Renal pelvis (tissue), 4 donors: ENCODE results near the gene GLA. TPM values are rescaled to one million over a fixed set of nuclear protein-coding genes. Genes with fewer than 3 reads are reported as not detected.
A peak's percentile ranks its signal among the peaks of the same experiment; 100 is the strongest.

ENCODE experiments used
- DNase-seq: peaks from one replicate; pipeline ENCODE4 v3.0.0-alpha.2; 2013
- polyA plus RNA-seq, 3 donors: library from polyadenylated mRNA; unstranded; fragments of 120-200 nt; gene quantifications; one replicate each; pipeline ENCODE4 v1.2.1, GENCODE V29; 2013; ENCODE audit not compliant: insufficient read length in 3 of 3

GLA gene
- polyA plus RNA-seq, 3 donors, result 30.0 to 33.4 (median 31.9) TPM

- DNase-seq, result no peak
Observed at GRCh38 chrX:101362757-101363156, 45.0 kb downstream of the GLA start.

GRCh38 chrX:101362116-101362515 lies 45.6 kb downstream of the GLA start:
- no peak for DNase-seq

GRCh38 chrX:101360390-101360789 lies 47.3 kb downstream of the GLA start:
- DNase-seq, result no peak

GRCh38 chrX:101359966-101360365 lies 47.8 kb downstream of the GLA start:
- no peak for DNase-seq

GRCh38 chrX:101357166-101357795 lies 50.4 kb downstream of the GLA start:
- DNase-seq, result no peak

- no peak for DNase-seq
Observed at GRCh38 chrX:101349193-101349562, 58.5 kb downstream of the GLA start.

GRCh38 chrX:101348452-101349192 lies 59.1 kb downstream of the GLA start, which contains the start of gene TIMM8A:
Gene TIMM8A, minus strand, starts transcription at chrX:101348742. Its CDS starts 78 bp downstream, at chrX:101348664.
- DNase-seq, result peak; percentile 66

- no peak for DNase-seq
Observed at GRCh38 chrX:101347859-101348451, 59.8 kb downstream of the GLA start.

Other genes starting within 250 kb of the GLA start
- gene DRP2, start 188.1 kb downstream of the GLA start, polyA plus RNA-seq, result 1 to 10 TPM; 1.7 to 2.3 (median 2.0) TPM
- under 1 TPM; 0.31 to 0.50 (median 0.40) TPM for gene TAF7L, start 116.6 kb downstream of the GLA start, polyA plus RNA-seq
- 10 to 100 TPM; 17.2 to 22.0 (median 18.6) TPM for gene TIMM8A, start 59.2 kb downstream of the GLA start, polyA plus RNA-seq
- gene BTK, start 21.7 kb downstream of the GLA start, polyA plus RNA-seq, result 1 to 10 TPM; 2.0 to 3.0 (median 2.2) TPM
- 1,000 to 10,000 TPM in 2 of 3 donors, 100 to 1,000 TPM in 1; 966 to 1,432 (median 1,147) TPM for gene RPL36A, start 16.9 kb downstream of the GLA start, polyA plus RNA-seq
- 100 to 1,000 TPM; 109 to 138 (median 137) TPM for gene HNRNPH2, start 297 bp upstream of the GLA start, polyA plus RNA-seq
- 10 to 100 TPM; 19.0 to 32.8 (median 31.4) TPM for gene ARMCX4, start 77.5 kb upstream of the GLA start, polyA plus RNA-seq
- 10 to 100 TPM; 45.8 to 48.1 (median 45.9) TPM for gene ARMCX1, start 142.6 kb upstream of the GLA start, polyA plus RNA-seq
- gene ARMCX6, start 210.1 kb upstream of the GLA start, polyA plus RNA-seq, result 10 to 100 TPM; 73.9 to 81.3 (median 79.6) TPM
- gene ARMCX3, start 215.2 kb upstream of the GLA start, polyA plus RNA-seq, result 100 to 1,000 TPM; 105 to 118 (median 111) TPM